Lower lobe of right lung (tissue), 2 donors: ENCODE measurements around the gene LIMS2. TPM values are rescaled to one million over a fixed set of nuclear protein-coding genes. Genes with fewer than 3 reads are reported as not detected.

Source experiments
- ATAC-seq, 2 donors: fragments of 200-7000 bp; cut with Tn5 transposase; one replicate each; pipeline ENCODE4 v1.9.1; 2020 to 2022; ENCODE audit warnings: mild to moderate bottlenecking in 2 of 2, moderate library complexity in 2 of 2
- DNase-seq: peaks from one replicate; pipeline ENCODE4 v3.0.0-alpha.2; 2020
- H3K27ac ChIP-seq: fragments of 200-600 bp; one replicate; pipeline ENCODE4 v1.8.0; 2022
- H3K27me3 ChIP-seq: fragments of 200-600 bp; one replicate; pipeline ENCODE4 v1.8.0; 2022; ENCODE audit warnings: low read depth
- H3K36me3 ChIP-seq: fragments of 200-600 bp; one replicate; pipeline ENCODE4 v1.8.0; 2022; ENCODE audit warnings: mild to moderate bottlenecking
- H3K4me1 ChIP-seq: fragments of 200-600 bp; one replicate; pipeline ENCODE4 v1.8.0; 2022
- H3K4me3 ChIP-seq: fragments of 200-600 bp; one replicate; pipeline ENCODE4 v1.8.0; 2022; ENCODE audit warnings: mild to moderate bottlenecking
- H3K9me3 ChIP-seq: fragments of 200-600 bp; one replicate; pipeline ENCODE4 v1.8.0; 2022
- intact Hi-C: fragments of 100-400 bp; cut with DNase I; formaldehyde crosslinking; loops from one replicate; pipeline ENCODE4 v1.11.0; 2022
- total RNA-seq: library from RNA; stranded (reverse); fragmentation: NEBNext Ultra II Directional; extraction: Animal tissue kit (Norgen Biotek cat#: 25700); gene quantifications from one replicate; pipeline ENCODE4 v1.2.1, GENCODE V29; 2021
- TF ChIP-seq, protein P1 (sequence below): fragments of 200-600 bp; IDR thresholded peaks from one replicate; pipeline ENCODE4 v1.8.0; 2022; ENCODE audit warnings: antibody characterized with exemption, mild to moderate bottlenecking
- donor health status: DM: no; HTN: yes; CAD: no; lungs with severe emphysema.

Gene LIMS2
- total RNA-seq, 1 donor from 2014 or later, result 148 TPM

- Histone ChIP-seq H3K9me3 (no peaks in the 10 kb centered on the region), H3K27me3 (no peaks in the 10 kb centered on the region), H3K27ac (peak overlapping the region; percentile 83), H3K36me3 (peaks cover 12% of the 10 kb centered on the region), H3K4me1 (peaks cover 57% of the 10 kb centered on the region), H3K4me3 (no peak overlapping the region)
- intact Hi-C loops, result no loop called here
- TF ChIP-seq, protein P1, sequence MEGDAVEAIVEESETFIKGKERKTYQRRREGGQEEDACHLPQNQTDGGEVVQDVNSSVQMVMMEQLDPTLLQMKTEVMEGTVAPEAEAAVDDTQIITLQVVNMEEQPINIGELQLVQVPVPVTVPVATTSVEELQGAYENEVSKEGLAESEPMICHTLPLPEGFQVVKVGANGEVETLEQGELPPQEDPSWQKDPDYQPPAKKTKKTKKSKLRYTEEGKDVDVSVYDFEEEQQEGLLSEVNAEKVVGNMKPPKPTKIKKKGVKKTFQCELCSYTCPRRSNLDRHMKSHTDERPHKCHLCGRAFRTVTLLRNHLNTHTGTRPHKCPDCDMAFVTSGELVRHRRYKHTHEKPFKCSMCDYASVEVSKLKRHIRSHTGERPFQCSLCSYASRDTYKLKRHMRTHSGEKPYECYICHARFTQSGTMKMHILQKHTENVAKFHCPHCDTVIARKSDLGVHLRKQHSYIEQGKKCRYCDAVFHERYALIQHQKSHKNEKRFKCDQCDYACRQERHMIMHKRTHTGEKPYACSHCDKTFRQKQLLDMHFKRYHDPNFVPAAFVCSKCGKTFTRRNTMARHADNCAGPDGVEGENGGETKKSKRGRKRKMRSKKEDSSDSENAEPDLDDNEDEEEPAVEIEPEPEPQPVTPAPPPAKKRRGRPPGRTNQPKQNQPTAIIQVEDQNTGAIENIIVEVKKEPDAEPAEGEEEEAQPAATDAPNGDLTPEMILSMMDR, result no peak
- ATAC-seq (no peak), DNase-seq (no peak)
Observed at GRCh38 chr2:127639111-127639474, 36.2 kb downstream of the LIMS2 start.

DNA sequence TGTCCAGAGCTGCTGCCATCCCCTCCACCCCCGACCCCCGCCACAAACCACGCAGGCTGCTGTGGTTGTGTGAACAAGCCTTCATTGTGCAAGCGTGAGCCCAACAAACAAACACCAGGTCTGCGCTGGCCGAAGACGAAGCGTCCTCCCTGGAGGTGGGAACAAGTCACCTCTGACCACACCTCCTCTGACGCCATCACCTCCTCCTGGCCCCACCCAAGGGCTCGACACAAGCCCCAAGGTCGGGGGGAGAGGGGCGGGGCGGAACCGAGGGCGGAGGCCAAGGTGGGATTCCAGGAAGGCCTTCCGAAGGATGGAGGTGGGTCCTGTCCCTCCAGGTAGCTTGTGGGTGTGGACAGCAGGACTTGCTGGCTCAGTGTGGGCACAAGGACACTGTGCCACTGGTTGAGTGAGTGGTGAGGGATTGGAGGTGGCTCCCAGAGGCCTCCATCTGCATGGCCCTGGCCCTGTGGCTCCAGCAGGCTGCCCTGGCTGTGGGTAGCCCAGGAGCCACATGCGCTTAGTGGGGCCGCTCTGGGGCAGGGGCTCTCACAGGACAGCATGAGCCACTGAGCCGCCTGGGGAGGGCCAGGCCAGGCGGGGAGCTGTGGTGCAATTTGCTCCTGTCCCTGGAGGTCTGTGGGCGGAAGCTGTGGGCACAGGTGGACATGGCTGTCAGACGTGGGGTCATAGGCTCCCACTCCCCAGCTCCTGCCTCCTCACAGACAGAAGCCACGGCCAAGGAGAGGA is 36.8 kb downstream of the LIMS2 start:
- peaks cover 62% of the 10 kb centered on the region for H3K4me1 ChIP-seq
- peaks cover 12% of the 10 kb centered on the region for H3K36me3 ChIP-seq
- H3K27ac ChIP-seq, result peak overlapping the region; percentile 83
- intact Hi-C loops, result no loop called here
- ATAC-seq (peak; percentile 3 to 28), DNase-seq (no peak)
- TF ChIP-seq, protein P1, result no peak
- no peak overlapping the region for H3K4me3 ChIP-seq
- H3K27me3 ChIP-seq, result no peaks in the 10 kb centered on the region
- no peaks in the 10 kb centered on the region for H3K9me3 ChIP-seq

- intact Hi-C loops, result no loop called here
- DNase-seq (no peak), ATAC-seq (peak; percentile 29 to 30)
- Histone ChIP-seq H3K9me3 (no peaks in the 10 kb centered on the region), H3K36me3 (peaks cover 12% of the 10 kb centered on the region), H3K4me1 (peaks cover 68% of the 10 kb centered on the region), H3K27me3 (no peaks in the 10 kb centered on the region), H3K4me3 (no peak overlapping the region), H3K27ac (peak overlapping the region; percentile 83)
- TF ChIP-seq, protein P1, result no peak
Observed at GRCh38 chr2:127637725-127638252, 37.5 kb downstream of the LIMS2 start.

DNA sequence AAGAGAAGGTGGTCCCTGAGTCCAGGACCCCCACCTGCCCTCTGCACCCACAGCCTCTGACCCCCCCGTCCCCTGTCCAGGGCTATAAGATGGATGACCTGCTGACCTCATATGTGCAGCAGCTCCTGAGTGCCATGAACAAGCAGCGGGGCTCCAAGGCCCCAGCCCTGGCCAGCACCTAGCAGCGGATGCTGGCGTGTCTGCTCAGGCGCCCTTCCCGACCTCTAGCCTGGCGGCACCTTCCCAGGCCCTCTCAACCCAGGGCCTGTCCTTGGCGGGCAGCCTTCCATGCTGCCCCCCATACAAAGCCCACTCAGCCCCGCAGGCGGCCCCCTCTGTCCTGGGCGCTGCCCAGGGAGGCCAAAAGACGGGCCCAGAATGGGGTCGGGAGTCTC is 38.1 kb downstream of the LIMS2 start:
- Histone ChIP-seq H3K36me3 (peaks cover 12% of the 10 kb centered on the region), H3K27me3 (no peaks in the 10 kb centered on the region), H3K9me3 (no peaks in the 10 kb centered on the region), H3K27ac (peak overlapping the region; percentile 83), H3K4me3 (no peak overlapping the region), H3K4me1 (peaks cover 69% of the 10 kb centered on the region)
- DNase-seq (no peak), ATAC-seq (no peak)
- intact Hi-C loops, result no loop called here
- TF ChIP-seq, protein P1, result no peak

DNA sequence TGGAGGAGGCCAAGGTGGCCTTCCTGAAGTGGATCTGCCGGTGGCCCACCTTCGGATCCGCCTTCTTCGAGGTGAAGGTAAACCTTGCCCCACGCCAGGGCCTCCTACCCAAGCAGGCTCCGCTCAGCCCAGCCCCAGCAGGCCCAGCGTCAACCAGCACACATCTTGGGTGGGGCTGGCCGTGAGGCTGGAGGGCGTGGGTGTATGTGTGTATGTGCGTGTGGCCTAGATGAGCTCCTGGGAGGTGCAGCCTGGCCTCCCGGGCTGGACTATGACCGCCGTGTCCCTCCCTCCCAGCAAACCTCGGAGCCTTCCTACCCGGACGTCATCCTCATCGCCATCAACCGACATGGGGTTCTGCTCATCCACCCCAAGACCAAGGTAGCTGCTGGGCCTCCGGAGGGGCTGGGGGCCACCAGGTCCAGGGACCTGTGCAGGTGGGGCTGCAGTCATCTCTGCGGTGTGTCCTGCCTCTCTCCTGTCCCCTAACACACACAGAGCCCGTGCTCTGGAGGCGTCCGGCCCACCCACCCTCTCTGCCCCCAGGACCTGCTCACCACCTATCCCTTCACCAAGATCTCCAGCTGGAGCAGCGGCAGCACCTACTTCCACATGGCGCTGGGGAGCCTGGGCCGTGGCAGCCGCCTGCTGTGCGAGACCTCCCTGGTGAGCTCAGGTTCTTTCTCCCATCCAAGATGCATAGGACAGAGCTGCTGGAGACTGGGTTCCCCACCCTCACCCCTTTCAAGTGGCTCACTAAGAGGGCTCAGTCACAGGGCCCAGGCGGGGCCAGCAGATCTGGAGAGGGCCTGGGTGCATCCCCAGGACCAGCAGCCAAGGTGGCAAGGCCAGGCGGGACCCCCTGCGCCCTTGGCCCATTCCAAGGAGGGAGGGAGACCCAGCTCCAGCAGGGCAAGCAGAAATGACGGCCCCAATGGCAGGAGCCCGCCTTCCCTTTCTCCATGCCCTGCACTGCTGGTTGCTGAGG is 38.8 kb downstream of the LIMS2 start:
- peaks cover 12% of the 10 kb centered on the region for H3K36me3 ChIP-seq
- no peaks in the 10 kb centered on the region for H3K27me3 ChIP-seq
- no peaks in the 10 kb centered on the region for H3K9me3 ChIP-seq
- peaks cover 69% of the 10 kb centered on the region for H3K4me1 ChIP-seq
- TF ChIP-seq, protein P1, result no peak
- ATAC-seq, result no peak
- H3K4me3 ChIP-seq, result no peak overlapping the region
- intact Hi-C loops, result no loop called here
- peak overlapping the region; percentile 83 for H3K27ac ChIP-seq
- no peak for DNase-seq
